HG02588 (cell line): Measurements from ENCODE around the gene PRPF6.

Experiments used
- ATAC-seq: cut with Tn5 transposase; IDR thresholded peaks from one replicate; pipeline ENCODE4 v1.9.1; 2021; ENCODE audit warnings: mild to moderate bottlenecking, moderate library complexity; ENCODE audit not compliant: unreplicated experiment

The PRPF6 gene, protein sequence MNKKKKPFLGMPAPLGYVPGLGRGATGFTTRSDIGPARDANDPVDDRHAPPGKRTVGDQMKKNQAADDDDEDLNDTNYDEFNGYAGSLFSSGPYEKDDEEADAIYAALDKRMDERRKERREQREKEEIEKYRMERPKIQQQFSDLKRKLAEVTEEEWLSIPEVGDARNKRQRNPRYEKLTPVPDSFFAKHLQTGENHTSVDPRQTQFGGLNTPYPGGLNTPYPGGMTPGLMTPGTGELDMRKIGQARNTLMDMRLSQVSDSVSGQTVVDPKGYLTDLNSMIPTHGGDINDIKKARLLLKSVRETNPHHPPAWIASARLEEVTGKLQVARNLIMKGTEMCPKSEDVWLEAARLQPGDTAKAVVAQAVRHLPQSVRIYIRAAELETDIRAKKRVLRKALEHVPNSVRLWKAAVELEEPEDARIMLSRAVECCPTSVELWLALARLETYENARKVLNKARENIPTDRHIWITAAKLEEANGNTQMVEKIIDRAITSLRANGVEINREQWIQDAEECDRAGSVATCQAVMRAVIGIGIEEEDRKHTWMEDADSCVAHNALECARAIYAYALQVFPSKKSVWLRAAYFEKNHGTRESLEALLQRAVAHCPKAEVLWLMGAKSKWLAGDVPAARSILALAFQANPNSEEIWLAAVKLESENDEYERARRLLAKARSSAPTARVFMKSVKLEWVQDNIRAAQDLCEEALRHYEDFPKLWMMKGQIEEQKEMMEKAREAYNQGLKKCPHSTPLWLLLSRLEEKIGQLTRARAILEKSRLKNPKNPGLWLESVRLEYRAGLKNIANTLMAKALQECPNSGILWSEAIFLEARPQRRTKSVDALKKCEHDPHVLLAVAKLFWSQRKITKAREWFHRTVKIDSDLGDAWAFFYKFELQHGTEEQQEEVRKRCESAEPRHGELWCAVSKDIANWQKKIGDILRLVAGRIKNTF

DNA sequence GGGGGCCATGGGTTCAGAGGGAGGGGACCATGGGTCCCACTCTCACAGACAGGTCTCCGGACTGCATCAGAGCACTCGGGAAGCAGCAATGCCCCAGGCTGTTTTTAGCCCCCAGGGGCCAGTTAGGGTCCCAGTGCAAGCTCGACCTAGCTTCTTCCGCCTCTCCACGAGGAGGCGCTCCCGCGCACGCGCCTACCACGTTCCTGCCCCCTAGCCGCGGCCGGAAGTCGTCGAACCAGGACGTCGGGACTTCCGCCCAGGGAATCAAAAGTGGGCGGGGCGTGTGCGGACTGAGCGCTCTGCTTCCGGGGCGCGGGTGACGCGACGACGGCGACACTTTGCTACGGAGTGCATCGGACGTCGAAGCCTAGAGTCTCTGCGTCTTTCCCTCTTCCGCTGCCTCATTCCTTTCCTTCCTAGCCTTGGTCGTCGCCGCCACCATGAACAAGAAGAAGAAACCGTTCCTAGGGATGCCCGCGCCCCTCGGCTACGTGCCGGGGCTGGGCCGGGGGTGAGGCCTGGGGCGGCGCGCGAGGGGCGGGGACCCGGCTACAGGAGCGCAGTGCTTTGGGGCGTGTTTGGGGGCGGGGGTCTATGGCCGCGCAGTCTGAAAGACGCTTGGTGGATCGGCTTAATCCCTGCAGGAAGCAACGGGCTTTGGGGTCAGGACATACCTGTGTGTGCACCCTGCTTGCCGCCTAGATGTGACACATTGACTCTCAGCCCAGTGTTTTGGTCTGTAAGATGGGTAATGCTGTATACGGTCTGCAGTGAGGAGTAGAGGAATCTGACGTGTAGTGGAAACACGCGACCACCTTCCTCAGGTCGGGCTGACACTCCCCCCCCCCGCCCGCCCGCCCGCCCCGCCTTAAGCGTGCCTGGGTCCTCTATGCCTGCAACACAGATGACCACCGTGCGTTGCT is at the start of gene PRPF6:
Gene PRPF6 (plus strand): TSS at position 327 of the 923 bp plus-strand sequence. CDS start 114 bp downstream, at position 441.
- peak; percentile 48 for ATAC-seq

DNA sequence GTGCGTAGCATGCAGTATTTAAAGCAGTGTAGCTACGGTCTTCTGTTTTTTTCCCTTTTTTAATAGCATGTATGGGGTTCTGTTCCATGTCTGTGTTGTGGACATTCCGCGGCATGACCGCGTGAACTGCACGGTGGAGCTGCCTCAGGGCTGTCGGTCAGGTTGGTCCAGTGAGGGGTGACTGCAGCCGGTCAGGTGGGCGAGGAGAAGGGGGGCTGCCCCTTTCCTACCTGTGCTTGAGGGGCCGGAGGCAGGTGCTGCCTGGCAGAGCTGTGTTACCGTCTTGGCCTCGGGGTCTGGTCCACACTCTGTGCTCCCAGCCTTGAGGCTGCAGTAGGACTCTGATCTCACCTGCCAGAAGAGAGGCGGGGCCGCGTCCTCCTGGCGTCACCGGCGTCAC is 49.2 kb upstream of the PRPF6 start:
- no peak for ATAC-seq

- no peak for ATAC-seq
These were observed 48.2 kb upstream of the PRPF6 start for GRCh38 chr20:63932606-63933160.

DNA sequence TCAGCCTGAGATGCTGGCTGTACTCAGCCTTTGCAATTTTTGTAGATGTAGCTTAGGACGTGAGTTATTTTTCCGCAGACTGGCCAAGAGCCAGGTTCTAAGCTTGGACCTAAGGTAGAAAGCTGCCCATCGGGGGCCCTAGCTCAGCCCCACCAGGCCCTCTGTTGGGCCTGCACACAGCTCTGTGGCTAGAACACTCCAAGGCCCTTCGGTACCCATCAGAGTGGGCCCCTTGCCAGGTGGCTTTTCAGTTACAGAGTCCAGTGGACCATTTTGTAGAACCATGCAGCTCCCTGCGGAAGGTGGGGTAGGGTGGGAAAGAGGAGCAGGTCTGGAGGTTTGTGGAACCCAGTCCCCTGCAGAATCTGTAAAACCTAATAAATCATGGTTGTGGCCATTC is 47.3 kb upstream of the PRPF6 start:
- ATAC-seq = no peak

- ATAC-seq = no peak
These were observed 46.5 kb upstream of the PRPF6 start for GRCh38 chr20:63934271-63935068.

DNA sequence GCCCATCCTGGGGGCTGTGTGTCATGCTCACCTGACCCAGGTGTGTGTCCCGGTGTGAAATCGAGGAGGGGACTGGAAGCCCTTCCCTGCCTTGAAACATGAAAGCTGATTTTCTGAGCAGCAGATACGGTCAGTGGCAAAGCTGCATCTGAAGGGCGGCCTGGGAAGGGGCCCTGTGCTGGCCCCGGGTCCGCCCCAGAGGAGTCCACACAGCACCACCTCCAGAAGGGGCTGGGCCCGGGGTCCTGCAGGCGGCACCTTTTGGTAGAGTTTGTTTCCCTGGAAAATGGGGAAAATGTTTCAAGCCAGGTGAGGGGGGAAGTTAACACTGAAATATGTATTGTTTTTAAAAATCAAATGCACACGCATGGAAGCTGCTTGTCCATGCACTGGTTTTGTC is 45.5 kb upstream of the PRPF6 start:
- ATAC-seq = no peak

DNA sequence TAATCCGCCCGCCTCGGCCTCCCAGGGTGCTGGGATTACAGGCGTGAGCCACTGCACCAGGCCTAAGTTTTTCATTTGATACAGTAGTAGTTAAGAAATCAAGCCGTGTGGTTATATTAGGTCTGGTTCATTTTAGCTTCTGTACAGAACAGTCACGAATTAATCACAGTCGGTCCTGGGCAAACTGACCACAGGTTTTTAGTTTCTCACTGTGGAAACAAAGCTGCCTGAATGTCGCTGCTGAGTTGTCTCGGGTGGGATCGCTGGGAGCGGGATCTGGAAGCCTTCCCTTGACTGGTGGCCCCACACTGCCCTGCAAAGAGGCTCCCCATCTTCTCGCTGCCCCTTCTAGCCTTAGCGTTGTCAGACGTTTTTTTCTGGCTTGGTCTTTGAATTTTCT is 43.3 kb upstream of the PRPF6 start:
- no peak for ATAC-seq

- ATAC-seq = no peak
These were observed 41.6 kb upstream of the PRPF6 start for GRCh38 chr20:63939061-63939935.

DNA sequence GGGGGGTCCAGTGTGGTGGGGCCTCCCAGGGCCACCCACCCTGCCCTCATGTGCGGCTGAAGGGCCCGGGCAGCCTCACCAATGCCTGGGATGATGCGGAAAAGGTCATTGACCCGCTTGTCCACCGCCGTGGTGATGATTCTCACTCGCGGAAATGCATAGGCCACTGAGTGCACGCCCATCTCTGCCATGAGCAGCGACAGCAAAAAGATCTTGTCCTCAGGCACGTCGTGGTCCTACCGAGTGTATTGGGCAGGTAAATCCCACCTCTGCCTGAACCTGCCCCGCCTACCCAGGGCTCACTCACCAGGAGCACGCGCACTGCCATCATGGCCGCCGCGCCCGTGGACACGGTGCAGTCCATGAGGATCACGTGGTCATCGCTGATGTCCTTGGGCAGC is 40.9 kb upstream of the PRPF6 start:
- no peak for ATAC-seq

DNA sequence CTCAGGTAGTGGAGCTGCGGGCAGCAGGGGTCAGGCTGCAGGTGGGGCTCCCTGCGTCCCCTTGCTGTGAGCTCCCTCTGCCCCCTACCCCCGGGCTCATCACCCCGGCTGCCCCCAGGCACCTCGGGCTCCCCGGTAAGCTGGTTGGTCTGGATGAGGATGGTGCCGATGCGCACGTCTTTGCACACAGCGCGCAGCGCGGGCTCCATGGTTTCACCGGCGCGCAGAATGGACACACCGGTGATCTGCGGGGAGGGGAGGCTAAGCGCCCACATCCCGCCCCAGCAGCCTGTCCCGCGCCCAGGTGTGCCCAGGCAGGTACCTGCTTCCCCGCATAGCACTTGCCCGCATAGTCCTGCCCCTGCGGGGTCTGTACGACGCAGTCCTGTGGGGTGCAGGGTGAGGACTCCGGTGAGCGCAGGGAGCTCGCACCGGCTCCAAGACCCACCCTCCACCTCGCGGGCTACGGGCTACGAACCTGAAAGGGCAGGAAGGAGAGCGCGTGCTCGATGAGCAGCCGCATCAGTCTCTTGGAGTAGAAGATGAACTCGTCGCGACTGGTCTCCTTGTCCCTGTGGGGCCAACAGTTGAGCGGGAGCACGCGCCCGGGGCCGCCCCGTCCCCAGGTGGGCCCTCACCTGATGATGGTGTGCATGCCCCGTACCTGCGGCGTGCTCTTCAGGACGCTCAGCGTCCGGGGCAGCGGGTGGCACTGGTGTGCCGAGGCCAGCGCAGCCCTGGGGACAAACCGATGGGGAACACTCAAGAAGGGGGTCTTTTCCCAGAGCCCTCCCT is 40.3 kb upstream of the PRPF6 start:
- no peak for ATAC-seq

- no peak for ATAC-seq
These were observed 39.5 kb upstream of the PRPF6 start for GRCh38 chr20:63941282-63942081.

DNA sequence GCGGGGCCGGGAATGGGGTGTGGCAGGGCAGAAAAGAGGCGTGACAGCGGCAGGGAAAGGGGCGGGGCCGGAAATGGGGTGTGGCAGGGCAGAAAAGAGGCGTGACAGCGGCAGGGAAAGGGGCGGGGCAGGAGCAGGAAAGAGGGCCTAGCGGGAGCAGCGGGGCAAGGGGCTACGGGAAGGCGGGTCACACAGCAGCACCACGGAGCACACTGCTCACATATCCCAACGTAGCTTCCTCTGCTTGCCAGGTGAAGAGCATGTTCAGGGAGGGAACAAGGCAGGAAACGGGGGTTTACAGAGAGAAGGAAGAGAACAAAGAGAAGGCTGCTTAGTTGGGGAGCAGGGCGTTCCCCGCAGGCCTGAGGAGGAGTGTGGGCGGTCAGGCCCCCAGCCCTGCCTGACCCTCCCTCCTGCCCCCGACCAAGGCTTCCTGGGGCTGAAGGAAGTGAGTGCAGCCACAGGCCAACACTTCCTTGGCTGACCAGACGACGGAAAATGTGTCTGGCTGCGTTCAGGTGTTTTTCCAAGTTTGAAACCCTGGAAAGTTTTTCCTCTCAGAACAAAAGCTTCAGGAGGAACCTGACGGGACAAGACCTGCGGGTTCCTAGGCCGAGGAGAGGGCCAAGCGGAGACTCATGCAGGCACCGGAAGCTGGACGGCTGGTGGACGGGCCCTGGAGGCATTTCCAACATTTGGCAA is 38.5 kb upstream of the PRPF6 start:
- no peak for ATAC-seq

GRCh38 chr20:63942969-63943807 is 37.7 kb upstream of the PRPF6 start:
- no peak for ATAC-seq

DNA sequence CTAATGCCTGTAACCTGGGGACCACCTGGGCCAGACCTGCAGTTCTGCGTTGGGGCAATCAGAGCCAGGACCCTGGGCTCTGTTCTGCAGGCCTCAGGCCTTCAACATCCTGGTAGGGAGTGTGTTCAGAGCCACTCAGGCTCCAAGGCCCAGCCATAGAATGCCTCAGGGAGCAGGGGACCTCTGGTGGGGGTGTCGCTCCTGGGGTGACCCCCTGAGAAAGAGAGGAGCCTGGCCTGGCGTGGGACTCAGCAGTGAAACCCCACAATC is 37.2 kb upstream of the PRPF6 start:
- ATAC-seq = no peak

DNA sequence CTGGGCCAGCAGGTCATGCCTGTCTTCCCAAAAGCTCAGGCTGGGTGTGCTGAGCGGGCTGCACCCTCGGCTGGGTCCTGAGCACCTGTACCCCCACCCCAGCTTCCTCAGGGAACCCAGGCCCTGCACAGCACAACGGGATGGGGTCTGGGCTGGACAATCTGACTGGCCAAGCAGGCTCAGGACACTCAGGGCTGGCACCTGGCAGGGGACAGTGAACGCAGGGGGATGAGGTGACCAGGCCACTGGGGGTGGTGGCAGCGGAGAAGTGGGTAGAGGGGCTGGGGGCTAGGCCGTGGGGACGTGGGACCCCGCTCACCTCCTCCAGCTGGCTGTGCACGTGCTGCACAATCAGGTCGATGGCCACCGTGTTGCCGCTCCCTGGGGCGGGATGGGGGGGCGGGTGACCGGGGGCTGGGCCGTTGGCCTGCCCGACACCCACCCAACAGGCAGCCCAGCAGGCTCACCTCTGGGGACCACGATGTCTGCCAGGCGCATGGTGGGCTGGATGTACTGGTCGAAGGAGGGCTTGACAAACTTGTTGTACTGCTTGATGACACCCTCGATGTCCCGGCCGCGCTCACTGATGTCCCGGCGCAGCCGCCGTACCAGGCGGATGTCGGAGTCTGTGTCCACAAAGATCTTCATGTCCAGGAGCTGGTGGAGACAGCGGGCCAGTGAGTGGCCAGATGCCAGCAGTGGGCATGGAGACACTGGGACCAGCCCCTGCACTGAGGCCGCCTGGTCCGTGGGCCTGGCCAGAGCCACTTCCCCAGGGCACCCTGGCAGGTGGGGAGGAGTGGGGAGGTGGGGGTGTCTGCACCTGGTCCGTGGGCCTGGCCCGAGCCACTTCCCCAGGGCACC is 36.6 kb upstream of the PRPF6 start:
- ATAC-seq = no peak
